ENCODE measurements around the gene FDXR.

Gene FDXR

DNA sequence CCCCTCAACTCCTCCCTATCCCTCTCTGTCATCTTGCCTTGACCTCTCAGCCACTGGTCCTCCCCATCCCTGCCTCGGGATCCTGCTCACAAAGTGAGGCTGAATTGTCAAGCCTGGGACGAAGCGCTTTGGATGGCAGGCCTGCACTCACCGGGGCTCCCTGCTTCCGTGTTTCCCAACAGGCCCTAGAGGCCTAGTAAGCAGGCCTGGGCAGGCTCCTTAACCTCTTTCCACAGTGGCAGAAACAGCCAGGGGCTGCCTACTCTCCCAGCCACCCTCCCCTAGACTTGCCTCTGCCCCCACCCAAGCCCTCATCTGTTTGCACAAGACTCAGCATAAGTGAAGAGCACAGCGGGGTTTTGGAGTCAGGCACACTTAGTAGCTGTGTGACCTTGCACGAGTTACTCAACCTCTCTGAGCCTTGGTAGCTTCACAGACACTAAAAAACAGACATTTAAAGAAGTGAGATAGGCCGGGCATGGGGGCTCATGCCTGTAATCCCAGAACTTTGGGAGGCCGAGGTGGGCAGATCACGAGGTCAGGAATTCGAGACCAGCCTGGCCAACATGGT, 25.7 kb upstream of the FDXR start:
- H4K8ac ChIP-seq (ENCODE audit: low read depth, low read length) = no peak overlapping the region
- H2BK5ac ChIP-seq (ENCODE audit: low read length) = no peak overlapping the region
- no peak overlapping the region for H3K27ac ChIP-seq (ENCODE audit: low read depth, low read length)
- H3K36me3 ChIP-seq (ENCODE audit: control insufficient read depth, insufficient read depth, low read length) = no peaks in the 10 kb centered on the region
- no CpG with 5 or more reads among the region's 11 CpGs for WGBS (ENCODE audit: extremely low coverage, insufficient coverage, low lambda C conversion rate)
- H3K9ac ChIP-seq (ENCODE audit: low read length) = no peak overlapping the region
- no peaks in the 10 kb centered on the region for H3K79me2 ChIP-seq (ENCODE audit: control insufficient read depth, insufficient read depth, low read length)
- no peak overlapping the region for H2BK120ac ChIP-seq (ENCODE audit: low read depth, low read length)
- no peak overlapping the region for H2BK15ac ChIP-seq (replicated peaks; ENCODE audit: low read depth)
- H4K5ac ChIP-seq (ENCODE audit: low read length) = no peak overlapping the region
- no peaks in the 10 kb centered on the region for H3K27me3 ChIP-seq (ENCODE audit: insufficient read depth, low read length, poor library complexity)
- no peak overlapping the region for H2AK5ac ChIP-seq (ENCODE audit: low read length)
- no peak for DNase-seq
- no peak overlapping the region for H3K23ac ChIP-seq (ENCODE audit: low read length)
- no peak overlapping the region for H3K4me2 ChIP-seq (ENCODE audit: low read length)
- no peak overlapping the region for H3K4ac ChIP-seq (ENCODE audit: low read depth, low read length)
- H3K4me1 ChIP-seq (ENCODE audit: control insufficient read depth, low read depth, low read length) = peaks cover 3% of the 10 kb centered on the region
- no peak overlapping the region for H3K4me3 ChIP-seq (ENCODE audit: low read length)
- H3K56ac ChIP-seq (ENCODE audit: low read length) = no peak overlapping the region
- no peaks in the 10 kb centered on the region for H3K79me1 ChIP-seq (ENCODE audit: low read length)
- H3K18ac ChIP-seq (ENCODE audit: low read length) = no peak overlapping the region

GRCh38 chr17:74893936-74894671, 21.3 kb upstream of the FDXR start:
- Histone ChIP-seq H3K56ac (ENCODE audit: low read length) (peak overlapping the region; percentile 82), H3K4me3 (ENCODE audit: low read length) (no peak overlapping the region), H2BK5ac (ENCODE audit: low read length) (no peak overlapping the region), H3K27me3 (ENCODE audit: insufficient read depth, low read length, poor library complexity) (no peaks in the 10 kb centered on the region), H3K4me2 (ENCODE audit: low read length) (peak overlapping the region; percentile 88), H3K4ac (ENCODE audit: low read depth, low read length) (no peak overlapping the region), H3K27ac (ENCODE audit: low read depth, low read length) (no peak overlapping the region), H2AK5ac (ENCODE audit: low read length) (no peak overlapping the region), H4K5ac (ENCODE audit: low read length) (no peak overlapping the region), H4K8ac (ENCODE audit: low read depth, low read length) (no peak overlapping the region), H3K18ac (ENCODE audit: low read length) (no peak overlapping the region), H2BK15ac (replicated peaks; ENCODE audit: low read depth) (no peak overlapping the region), H3K79me2 (ENCODE audit: control insufficient read depth, insufficient read depth, low read length) (no peaks in the 10 kb centered on the region), H3K23ac (ENCODE audit: low read length) (no peak overlapping the region), H3K36me3 (ENCODE audit: control insufficient read depth, insufficient read depth, low read length) (no peaks in the 10 kb centered on the region), H2BK120ac (ENCODE audit: low read depth, low read length) (no peak overlapping the region), H3K9ac (ENCODE audit: low read length) (peak overlapping the region; percentile 41), H3K79me1 (ENCODE audit: low read length) (no peaks in the 10 kb centered on the region), H3K4me1 (ENCODE audit: control insufficient read depth, low read depth, low read length) (peaks cover 3% of the 10 kb centered on the region)
- no CpG with 5 or more reads among the region's 22 CpGs for WGBS (ENCODE audit: extremely low coverage, insufficient coverage, low lambda C conversion rate)
- no peak for DNase-seq

DNA sequence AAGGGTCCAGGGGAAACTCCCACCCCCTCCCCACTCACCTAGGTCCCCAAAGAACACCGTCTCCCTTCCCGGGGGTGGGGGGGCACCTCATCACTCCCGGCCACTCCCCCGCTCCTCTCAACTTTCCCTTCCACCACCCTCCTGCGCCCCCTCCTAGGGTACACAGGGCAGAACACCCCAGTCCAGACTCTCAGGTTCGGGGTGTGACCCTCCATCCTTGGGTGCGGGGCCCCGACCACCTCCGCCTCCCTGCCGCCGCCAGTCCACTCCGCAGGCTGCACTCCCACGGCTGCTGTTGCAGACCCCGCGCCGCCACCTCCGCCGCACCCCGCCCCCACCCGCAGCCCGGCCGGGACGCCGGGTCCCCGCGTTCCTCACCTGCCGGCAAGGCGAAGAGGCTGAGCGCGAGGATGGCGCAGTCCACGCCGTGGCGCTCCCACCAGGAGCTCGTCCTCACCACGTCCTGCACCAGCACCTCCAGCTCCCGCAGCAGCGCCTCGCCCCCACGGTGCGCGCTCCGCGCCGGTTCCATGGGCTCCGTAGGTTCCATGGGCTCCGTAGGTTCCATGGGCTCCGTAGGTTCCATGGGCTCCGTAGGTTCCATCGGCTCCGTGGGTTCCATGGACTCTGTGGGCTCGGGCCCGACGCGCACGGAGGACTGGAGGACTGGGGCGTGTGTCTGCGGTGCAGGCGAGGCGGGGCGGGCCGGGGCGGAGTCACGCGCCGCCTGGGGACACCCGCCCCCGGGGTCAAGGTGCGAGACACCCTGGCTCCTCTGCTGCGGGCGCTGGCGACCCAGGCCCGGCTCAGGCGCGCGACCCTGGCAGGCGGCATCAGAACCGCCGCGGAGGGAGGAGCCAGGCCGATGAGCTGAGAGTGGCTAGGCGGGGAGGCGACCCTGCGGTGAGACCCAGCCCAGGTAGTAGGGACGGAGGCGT, 20.4 kb upstream of the FDXR start, which contains the start of gene FADS6:
Gene FADS6, minus strand, starts transcription at position 660 of the 938 bp plus-strand sequence. Its CDS starts 38 bp downstream, at position 622.
- no peaks in the 10 kb centered on the region for H3K36me3 ChIP-seq (ENCODE audit: control insufficient read depth, insufficient read depth, low read length)
- no peak within 1 kb of the TSS for H4K5ac ChIP-seq (ENCODE audit: low read length)
- H2AK5ac ChIP-seq (ENCODE audit: low read length) = no peak within 1 kb of the TSS
- no peak within 1 kb of the TSS for H3K27ac ChIP-seq (ENCODE audit: low read depth, low read length)
- peak within 1 kb of the TSS; percentile 88 for H3K4me2 ChIP-seq (ENCODE audit: low read length)
- H2BK15ac ChIP-seq (replicated peaks; ENCODE audit: low read depth) = no peak within 1 kb of the TSS
- H3K79me2 ChIP-seq (ENCODE audit: control insufficient read depth, insufficient read depth, low read length) = no peaks in the 10 kb centered on the region
- H3K27me3 ChIP-seq (ENCODE audit: insufficient read depth, low read length, poor library complexity) = no peaks in the 10 kb centered on the region
- peak within 1 kb of the TSS; percentile 57 for H3K23ac ChIP-seq (ENCODE audit: low read length)
- WGBS (ENCODE audit: extremely low coverage, insufficient coverage, low lambda C conversion rate) = no CpG with 5 or more reads among the region's 86 CpGs
- H4K8ac ChIP-seq (ENCODE audit: low read depth, low read length) = no peak within 1 kb of the TSS
- H3K4ac ChIP-seq (ENCODE audit: low read depth, low read length) = no peak within 1 kb of the TSS
- peaks cover 3% of the 10 kb centered on the region for H3K4me1 ChIP-seq (ENCODE audit: control insufficient read depth, low read depth, low read length)
- peak within 1 kb of the TSS; percentile 66 for H3K9ac ChIP-seq (ENCODE audit: low read length)
- peak within 1 kb of the TSS; percentile 55 for H3K4me3 ChIP-seq (ENCODE audit: low read length)
- peak within 1 kb of the TSS; percentile 82 for H3K56ac ChIP-seq (ENCODE audit: low read length)
- H2BK5ac ChIP-seq (ENCODE audit: low read length) = no peak within 1 kb of the TSS
- no peak within 1 kb of the TSS for H3K18ac ChIP-seq (ENCODE audit: low read length)
- no peak for DNase-seq
- H2BK120ac ChIP-seq (ENCODE audit: low read depth, low read length) = no peak within 1 kb of the TSS
- no peaks in the 10 kb centered on the region for H3K79me1 ChIP-seq (ENCODE audit: low read length)

DNA sequence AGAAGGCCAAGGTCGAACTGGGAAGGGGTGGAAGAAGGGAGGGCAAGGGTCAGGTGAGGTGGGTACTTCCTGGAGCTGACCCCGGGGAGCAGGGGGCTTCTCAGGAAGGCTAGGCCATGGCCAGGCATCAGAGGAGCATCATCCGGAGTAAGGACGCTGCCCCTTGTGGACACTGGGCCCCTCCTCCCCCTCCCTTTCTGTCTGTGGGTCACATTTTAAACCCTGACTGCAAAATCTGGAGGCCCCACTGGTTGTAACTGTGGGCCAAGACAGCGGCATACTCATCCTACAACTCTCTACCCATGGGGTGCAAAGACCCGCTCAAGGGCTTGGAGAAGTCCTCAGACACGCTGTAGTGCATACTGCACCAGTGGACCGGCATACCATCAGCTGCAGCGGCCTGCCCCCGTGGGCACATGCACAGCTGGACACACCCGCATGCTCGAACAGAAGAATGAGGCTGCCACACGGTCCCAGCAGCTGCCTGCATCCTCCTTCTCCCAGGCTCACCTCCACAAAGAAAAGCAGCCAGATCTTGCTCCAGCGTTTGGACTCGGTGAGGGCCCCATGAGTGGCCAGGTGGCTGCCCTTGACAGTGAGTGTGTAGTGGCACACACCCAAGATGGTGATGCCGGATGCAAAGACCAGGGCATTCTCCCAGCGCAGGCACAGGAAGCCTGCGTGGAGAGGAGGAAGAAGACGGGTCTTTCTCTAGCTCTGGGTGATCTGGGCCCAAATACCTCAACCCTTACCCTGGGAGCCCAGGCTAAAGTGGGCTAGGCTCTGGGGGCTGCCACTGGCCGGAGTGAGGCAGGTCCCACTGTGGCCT, 19.4 kb upstream of the FDXR start:
- Histone ChIP-seq H2AK5ac (ENCODE audit: low read length) (no peak overlapping the region), H3K23ac (ENCODE audit: low read length) (no peak overlapping the region), H3K18ac (ENCODE audit: low read length) (no peak overlapping the region), H3K9ac (ENCODE audit: low read length) (no peak overlapping the region), H3K4ac (ENCODE audit: low read depth, low read length) (no peak overlapping the region), H3K56ac (ENCODE audit: low read length) (peak overlapping the region; percentile 82), H3K27me3 (ENCODE audit: insufficient read depth, low read length, poor library complexity) (no peaks in the 10 kb centered on the region), H4K8ac (ENCODE audit: low read depth, low read length) (no peak overlapping the region), H3K4me1 (ENCODE audit: control insufficient read depth, low read depth, low read length) (peaks cover 3% of the 10 kb centered on the region), H2BK120ac (ENCODE audit: low read depth, low read length) (no peak overlapping the region), H2BK15ac (replicated peaks; ENCODE audit: low read depth) (no peak overlapping the region), H3K36me3 (ENCODE audit: control insufficient read depth, insufficient read depth, low read length) (no peaks in the 10 kb centered on the region), H3K79me2 (ENCODE audit: control insufficient read depth, insufficient read depth, low read length) (no peaks in the 10 kb centered on the region), H3K79me1 (ENCODE audit: low read length) (no peaks in the 10 kb centered on the region), H4K5ac (ENCODE audit: low read length) (no peak overlapping the region), H3K4me3 (ENCODE audit: low read length) (no peak overlapping the region), H2BK5ac (ENCODE audit: low read length) (no peak overlapping the region), H3K27ac (ENCODE audit: low read depth, low read length) (no peak overlapping the region), H3K4me2 (ENCODE audit: low read length) (no peak overlapping the region)
- WGBS (ENCODE audit: extremely low coverage, insufficient coverage, low lambda C conversion rate) = no CpG with 5 or more reads among the region's 20 CpGs
- DNase-seq = no peak

- no peak overlapping the region for H2AK5ac ChIP-seq (ENCODE audit: low read length)
- DNase-seq = no peak
- no peak overlapping the region for H2BK5ac ChIP-seq (ENCODE audit: low read length)
- H3K18ac ChIP-seq (ENCODE audit: low read length) = no peak overlapping the region
- H3K23ac ChIP-seq (ENCODE audit: low read length) = no peak overlapping the region
- WGBS (ENCODE audit: extremely low coverage, insufficient coverage, low lambda C conversion rate) = no CpG with 5 or more reads among the region's 7 CpGs
- no peak overlapping the region for H4K5ac ChIP-seq (ENCODE audit: low read length)
- H3K9ac ChIP-seq (ENCODE audit: low read length) = no peak overlapping the region
- no peak overlapping the region for H3K4me2 ChIP-seq (ENCODE audit: low read length)
- no peak overlapping the region for H2BK120ac ChIP-seq (ENCODE audit: low read depth, low read length)
- H3K79me1 ChIP-seq (ENCODE audit: low read length) = no peaks in the 10 kb centered on the region
- peaks cover 3% of the 10 kb centered on the region for H3K4me1 ChIP-seq (ENCODE audit: control insufficient read depth, low read depth, low read length)
- H3K36me3 ChIP-seq (ENCODE audit: control insufficient read depth, insufficient read depth, low read length) = no peaks in the 10 kb centered on the region
- no peak overlapping the region for H3K4ac ChIP-seq (ENCODE audit: low read depth, low read length)
- no peaks in the 10 kb centered on the region for H3K27me3 ChIP-seq (ENCODE audit: insufficient read depth, low read length, poor library complexity)
- H3K56ac ChIP-seq (ENCODE audit: low read length) = no peak overlapping the region
- no peak overlapping the region for H2BK15ac ChIP-seq (replicated peaks; ENCODE audit: low read depth)
- no peak overlapping the region for H3K4me3 ChIP-seq (ENCODE audit: low read length)
- H3K79me2 ChIP-seq (ENCODE audit: control insufficient read depth, insufficient read depth, low read length) = no peaks in the 10 kb centered on the region
- no peak overlapping the region for H3K27ac ChIP-seq (ENCODE audit: low read depth, low read length)
- H4K8ac ChIP-seq (ENCODE audit: low read depth, low read length) = no peak overlapping the region
Observed at GRCh38 chr17:74890554-74890953, 17.8 kb upstream of the FDXR start.

Data from mesendoderm (in vitro differentiated cells).